ENCODE data around the gene ZNF516.

ZNF516 gene

GRCh38 chr18:76374330-76375281 is 120.4 kb downstream of the ZNF516 start:
- Histone ChIP-seq H3K36me3 (ENCODE audit: control insufficient read depth in 1 of 2, insufficient read depth in 2 of 2, low read length in 2 of 2) (peaks cover 11 to 45% of the 10 kb centered on the region in 2 donors), H3K4me1 (ENCODE audit: control insufficient read depth in 1 of 2, insufficient read depth in 2 of 2, low read length in 2 of 2) (no peaks in the 10 kb centered on the region), H3K27me3 (ENCODE audit: control insufficient read depth in 1 of 2, insufficient read depth in 2 of 2, low read length in 2 of 2) (no peaks in the 10 kb centered on the region)

GRCh38 chr18:76373297-76373696 is 121.7 kb downstream of the ZNF516 start:
- H3K4me3 ChIP-seq (ENCODE audit: low read depth in 1 of 2, low read length in 2 of 2): no peak overlapping the region

More at GRCh38 chr18:76374330-76375281, 120.4 kb downstream of the ZNF516 start:
- H3K4me3 ChIP-seq (ENCODE audit: low read depth in 1 of 2, low read length in 2 of 2): no peak overlapping the region
- H3K27ac ChIP-seq (ENCODE audit: low read depth, low read length): no peak overlapping the region
- H3K9ac ChIP-seq (ENCODE audit: low read depth in 1 of 2, low read length in 2 of 2): no peak overlapping the region
- no peaks in the 10 kb centered on the region for H3K9me3 ChIP-seq (ENCODE audit: control insufficient read depth in 1 of 2, low read length in 2 of 2)

GRCh38 chr18:76371301-76372203 is 123.5 kb downstream of the ZNF516 start:
- Histone ChIP-seq H3K27me3 (ENCODE audit: control insufficient read depth in 1 of 2, insufficient read depth in 2 of 2, low read length in 2 of 2) (no peaks in the 10 kb centered on the region), H3K9ac (ENCODE audit: low read depth in 1 of 2, low read length in 2 of 2) (no peak overlapping the region), H3K36me3 (ENCODE audit: control insufficient read depth in 1 of 2, insufficient read depth in 2 of 2, low read length in 2 of 2) (peaks cover 8 to 27% of the 10 kb centered on the region in 2 donors), H3K4me1 (ENCODE audit: control insufficient read depth in 1 of 2, insufficient read depth in 2 of 2, low read length in 2 of 2) (no peaks in the 10 kb centered on the region), H3K4me3 (ENCODE audit: low read depth in 1 of 2, low read length in 2 of 2) (no peak overlapping the region), H3K27ac (ENCODE audit: low read depth, low read length) (no peak overlapping the region), H3K9me3 (ENCODE audit: control insufficient read depth in 1 of 2, low read length in 2 of 2) (no peaks in the 10 kb centered on the region)

More at GRCh38 chr18:76373297-76373696, 121.7 kb downstream of the ZNF516 start:
- H3K9me3 ChIP-seq (ENCODE audit: control insufficient read depth in 1 of 2, low read length in 2 of 2): no peaks in the 10 kb centered on the region
- no peaks in the 10 kb centered on the region for H3K27me3 ChIP-seq (ENCODE audit: control insufficient read depth in 1 of 2, insufficient read depth in 2 of 2, low read length in 2 of 2)
- H3K4me1 ChIP-seq (ENCODE audit: control insufficient read depth in 1 of 2, insufficient read depth in 2 of 2, low read length in 2 of 2): no peaks in the 10 kb centered on the region
- H3K9ac ChIP-seq (ENCODE audit: low read depth in 1 of 2, low read length in 2 of 2): no peak overlapping the region
- no peak overlapping the region for H3K27ac ChIP-seq (ENCODE audit: low read depth, low read length)
- H3K36me3 ChIP-seq (ENCODE audit: control insufficient read depth in 1 of 2, insufficient read depth in 2 of 2, low read length in 2 of 2): peaks cover 11 to 36% of the 10 kb centered on the region in 2 donors

GRCh38 chr18:76370686-76371085 is 124.4 kb downstream of the ZNF516 start:
- H3K4me1 ChIP-seq (ENCODE audit: control insufficient read depth in 1 of 2, insufficient read depth in 2 of 2, low read length in 2 of 2): peaks cover 0 to 2% of the 10 kb centered on the region in 2 donors
- no peaks in the 10 kb centered on the region for H3K27me3 ChIP-seq (ENCODE audit: control insufficient read depth in 1 of 2, insufficient read depth in 2 of 2, low read length in 2 of 2)
- no peak overlapping the region for H3K4me3 ChIP-seq (ENCODE audit: low read depth in 1 of 2, low read length in 2 of 2)
- H3K9me3 ChIP-seq (ENCODE audit: control insufficient read depth in 1 of 2, low read length in 2 of 2): no peaks in the 10 kb centered on the region
- H3K36me3 ChIP-seq (ENCODE audit: control insufficient read depth in 1 of 2, insufficient read depth in 2 of 2, low read length in 2 of 2): peaks cover 8 to 27% of the 10 kb centered on the region in 2 donors
- H3K27ac ChIP-seq (ENCODE audit: low read depth, low read length): no peak overlapping the region
- H3K9ac ChIP-seq (ENCODE audit: low read depth in 1 of 2, low read length in 2 of 2): no peak overlapping the region

- Histone ChIP-seq H3K9me3 (ENCODE audit: control insufficient read depth in 1 of 2, low read length in 2 of 2) (no peaks in the 10 kb centered on the region), H3K9ac (ENCODE audit: low read depth in 1 of 2, low read length in 2 of 2) (no peak overlapping the region), H3K27me3 (ENCODE audit: control insufficient read depth in 1 of 2, insufficient read depth in 2 of 2, low read length in 2 of 2) (no peaks in the 10 kb centered on the region), H3K27ac (ENCODE audit: low read depth, low read length) (no peak overlapping the region), H3K36me3 (ENCODE audit: control insufficient read depth in 1 of 2, insufficient read depth in 2 of 2, low read length in 2 of 2) (peaks cover 8 to 27% of the 10 kb centered on the region in 2 donors), H3K4me1 (ENCODE audit: control insufficient read depth in 1 of 2, insufficient read depth in 2 of 2, low read length in 2 of 2) (peaks cover 0 to 4% of the 10 kb centered on the region in 2 donors), H3K4me3 (ENCODE audit: low read depth in 1 of 2, low read length in 2 of 2) (no peak overlapping the region)
These were observed 124.8 kb downstream of the ZNF516 start for GRCh38 chr18:76370201-76370600.

- Histone ChIP-seq H3K36me3 (ENCODE audit: control insufficient read depth in 1 of 2, insufficient read depth in 2 of 2, low read length in 2 of 2) (peaks cover 8 to 27% of the 10 kb centered on the region in 2 donors), H3K4me3 (ENCODE audit: low read depth in 1 of 2, low read length in 2 of 2) (no peak overlapping the region), H3K27me3 (ENCODE audit: control insufficient read depth in 1 of 2, insufficient read depth in 2 of 2, low read length in 2 of 2) (no peaks in the 10 kb centered on the region), H3K9ac (ENCODE audit: low read depth in 1 of 2, low read length in 2 of 2) (no peak overlapping the region), H3K9me3 (ENCODE audit: control insufficient read depth in 1 of 2, low read length in 2 of 2) (no peaks in the 10 kb centered on the region), H3K4me1 (ENCODE audit: control insufficient read depth in 1 of 2, insufficient read depth in 2 of 2, low read length in 2 of 2) (peaks cover 0 to 4% of the 10 kb centered on the region in 2 donors), H3K27ac (ENCODE audit: low read depth, low read length) (no peak overlapping the region)
These were observed 125.3 kb downstream of the ZNF516 start for GRCh38 chr18:76369791-76370190.

- H3K36me3 ChIP-seq (ENCODE audit: control insufficient read depth in 1 of 2, insufficient read depth in 2 of 2, low read length in 2 of 2): peaks cover 11 to 30% of the 10 kb centered on the region in 2 donors
- H3K27me3 ChIP-seq (ENCODE audit: control insufficient read depth in 1 of 2, insufficient read depth in 2 of 2, low read length in 2 of 2): no peaks in the 10 kb centered on the region
- peaks cover 0 to 4% of the 10 kb centered on the region in 2 donors for H3K4me1 ChIP-seq (ENCODE audit: control insufficient read depth in 1 of 2, insufficient read depth in 2 of 2, low read length in 2 of 2)
- H3K4me3 ChIP-seq (ENCODE audit: low read depth in 1 of 2, low read length in 2 of 2): no peak overlapping the region
- no peak overlapping the region for H3K27ac ChIP-seq (ENCODE audit: low read depth, low read length)
- no peaks in the 10 kb centered on the region for H3K9me3 ChIP-seq (ENCODE audit: control insufficient read depth in 1 of 2, low read length in 2 of 2)
- H3K9ac ChIP-seq (ENCODE audit: low read depth in 1 of 2, low read length in 2 of 2): no peak overlapping the region
These were observed 126.1 kb downstream of the ZNF516 start for GRCh38 chr18:76368976-76369375.

- peaks cover 0 to 4% of the 10 kb centered on the region in 2 donors for H3K4me1 ChIP-seq (ENCODE audit: control insufficient read depth in 1 of 2, insufficient read depth in 2 of 2, low read length in 2 of 2)
- H3K27me3 ChIP-seq (ENCODE audit: control insufficient read depth in 1 of 2, insufficient read depth in 2 of 2, low read length in 2 of 2): no peaks in the 10 kb centered on the region
- H3K27ac ChIP-seq (ENCODE audit: low read depth, low read length): no peak overlapping the region
- H3K9ac ChIP-seq (ENCODE audit: low read depth in 1 of 2, low read length in 2 of 2): no peak overlapping the region
- no peaks in the 10 kb centered on the region for H3K9me3 ChIP-seq (ENCODE audit: control insufficient read depth in 1 of 2, low read length in 2 of 2)
- peaks cover 14 to 30% of the 10 kb centered on the region in 2 donors for H3K36me3 ChIP-seq (ENCODE audit: control insufficient read depth in 1 of 2, insufficient read depth in 2 of 2, low read length in 2 of 2)
- no peak overlapping the region for H3K4me3 ChIP-seq (ENCODE audit: low read depth in 1 of 2, low read length in 2 of 2)
These were observed 126.8 kb downstream of the ZNF516 start for GRCh38 chr18:76368271-76368670.

GRCh38 chr18:76367168-76368125 is 127.6 kb downstream of the ZNF516 start:
- H3K9me3 ChIP-seq (ENCODE audit: control insufficient read depth in 1 of 2, low read length in 2 of 2): no peaks in the 10 kb centered on the region
- peaks cover 0 to 4% of the 10 kb centered on the region in 2 donors for H3K4me1 ChIP-seq (ENCODE audit: control insufficient read depth in 1 of 2, insufficient read depth in 2 of 2, low read length in 2 of 2)
- H3K4me3 ChIP-seq (ENCODE audit: low read depth in 1 of 2, low read length in 2 of 2): no peak overlapping the region
- H3K9ac ChIP-seq (ENCODE audit: low read depth in 1 of 2, low read length in 2 of 2): no peak overlapping the region
- peaks cover 14 to 36% of the 10 kb centered on the region in 2 donors for H3K36me3 ChIP-seq (ENCODE audit: control insufficient read depth in 1 of 2, insufficient read depth in 2 of 2, low read length in 2 of 2)
- H3K27ac ChIP-seq (ENCODE audit: low read depth, low read length): no peak overlapping the region
- no peaks in the 10 kb centered on the region for H3K27me3 ChIP-seq (ENCODE audit: control insufficient read depth in 1 of 2, insufficient read depth in 2 of 2, low read length in 2 of 2)
